Epithelial cell of esophagus (primary cell): Measurements from ENCODE around the gene KRT75.

Source experiments
- DNase-seq: peaks from one replicate; pipeline ENCODE4 v3.0.0; 2010; ENCODE audit warnings: low read depth
- H3K4me3 ChIP-seq: 2 replicates; pipeline ENCODE4 v1.5.1; 2011; ENCODE audit warnings: mild to moderate bottlenecking, low read length, control low read depth
- CTCF ChIP-seq: IDR thresholded peaks from 2 replicates; pipeline ENCODE4 v1.5.1; 2011; ENCODE audit warnings: low read depth, mild to moderate bottlenecking, low read length, control low read depth, inconsistent platforms; ENCODE audit not compliant: insufficient read depth; ENCODE audit errors: missing control alignments

KRT75 gene

DNA sequence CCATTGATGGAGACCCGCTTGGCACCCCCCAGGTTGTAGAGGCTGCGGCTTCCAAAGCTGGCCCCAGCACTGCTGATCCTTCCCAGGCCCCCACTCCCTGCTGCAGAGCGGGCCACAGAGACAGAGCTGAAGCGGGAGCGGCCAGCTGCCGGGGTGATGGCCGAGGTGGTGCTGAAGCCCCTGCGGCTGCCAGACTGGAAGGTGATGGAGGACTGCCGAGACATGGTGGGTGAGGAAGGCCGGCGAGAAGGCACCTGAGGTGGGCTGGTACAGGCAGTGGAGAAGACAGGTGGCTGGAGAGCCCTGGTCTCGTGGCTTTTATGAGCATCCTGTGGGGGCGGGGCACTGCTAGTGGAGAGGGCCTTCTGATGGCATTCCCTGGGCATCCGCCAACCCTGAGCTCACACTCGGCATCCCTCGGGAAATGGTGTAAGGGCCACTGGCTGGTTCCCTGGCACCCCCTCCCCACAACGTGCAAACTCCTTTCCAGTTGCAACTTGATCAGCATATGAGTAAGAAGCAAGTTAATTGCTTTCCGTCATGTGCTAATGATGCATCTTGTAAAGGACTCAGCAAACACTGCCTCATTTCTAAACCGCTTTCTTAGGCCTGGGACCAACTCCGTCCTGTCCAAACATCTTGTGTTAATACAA lies at the start of gene KRT75:
Gene KRT75, minus strand, starts transcription at position 291 of the 653 bp plus-strand sequence. Its CDS starts 67 bp downstream, at position 224.
- no peak for TF ChIP-seq CTCF
- H3K4me3 ChIP-seq = no peak within 1 kb of the TSS
- peak; percentile 94 for DNase-seq

DNA sequence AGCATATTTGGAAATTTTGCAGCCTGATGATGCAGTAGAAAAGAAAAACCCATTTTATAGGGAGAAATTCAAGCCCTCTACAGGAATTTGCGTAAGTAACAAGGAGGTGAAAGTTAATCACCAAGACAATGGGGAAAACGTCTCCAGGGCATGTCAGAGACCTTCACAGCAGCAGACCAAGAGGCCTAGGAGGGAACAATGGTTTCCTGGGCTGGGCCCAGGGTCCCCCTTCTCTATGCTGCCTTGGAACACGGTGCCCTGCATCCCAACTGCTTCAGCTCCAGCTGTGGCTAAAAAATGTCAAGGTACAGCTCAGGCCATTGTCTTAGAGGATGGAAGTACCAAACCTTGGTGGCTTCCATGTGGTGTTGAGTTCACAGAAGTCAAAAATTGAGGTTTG lies 45.9 kb upstream of the KRT75 start:
- no peak overlapping the region for H3K4me3 ChIP-seq
- no peak for DNase-seq
- TF ChIP-seq CTCF = no peak

DNA sequence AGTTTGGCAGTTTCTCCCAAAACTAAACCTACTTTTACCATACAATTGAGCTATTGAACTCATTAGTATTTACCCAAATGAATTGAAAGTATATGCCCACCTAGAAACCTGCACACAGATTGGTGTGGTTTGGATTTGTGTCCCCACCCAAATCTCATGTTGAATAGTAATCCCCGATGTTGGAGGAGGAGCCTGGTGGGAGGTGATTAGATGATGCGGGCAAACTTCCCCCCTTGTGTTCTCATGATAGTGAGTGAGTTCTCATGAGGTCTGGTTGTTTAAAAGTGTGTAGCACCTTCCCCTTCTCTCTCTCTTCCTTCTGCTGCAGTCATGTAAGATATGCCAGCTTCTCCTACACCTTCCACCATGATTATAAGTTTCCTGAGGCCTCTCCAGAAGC lies 43.5 kb upstream of the KRT75 start:
- H3K4me3 ChIP-seq = no peak overlapping the region
- TF ChIP-seq CTCF = no peak
- DNase-seq = no peak

DNA sequence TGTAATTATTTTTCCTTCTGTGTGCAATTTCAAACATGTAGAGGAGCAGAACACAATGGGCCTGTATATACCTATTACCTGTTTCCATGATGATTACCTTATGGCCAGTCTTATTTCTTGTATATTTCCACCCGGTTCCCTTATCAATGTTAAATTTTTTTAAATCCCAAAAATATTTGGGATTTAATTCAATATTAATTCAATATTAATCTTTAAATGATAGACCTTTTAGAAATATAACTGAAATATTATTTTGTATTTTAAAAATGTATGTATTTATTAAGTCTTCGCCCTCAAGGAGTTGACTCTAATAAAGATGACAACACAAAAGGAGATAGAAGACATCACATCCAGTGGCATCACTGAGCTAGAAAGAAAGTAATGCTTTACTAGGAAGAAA lies 40.0 kb upstream of the KRT75 start:
- no peak overlapping the region for H3K4me3 ChIP-seq
- DNase-seq = no peak
- TF ChIP-seq CTCF = no peak

- peak; percentile 95 for DNase-seq
- TF ChIP-seq CTCF = no peak
- H3K4me3 ChIP-seq = peak within 1 kb of the TSS; percentile 12
Observed at GRCh38 chr12:52473768-52474167, 39.6 kb upstream of the KRT75 start, which contains the start of gene KRT6C. Gene KRT6C (minus strand): TSS chr12:52473805. CDS start chr12:52473737, 68 bp downstream.

GRCh38 chr12:52469853-52470252 lies 35.7 kb upstream of the KRT75 start:
- no peak for TF ChIP-seq CTCF
- DNase-seq = no peak
- no peak overlapping the region for H3K4me3 ChIP-seq

GRCh38 chr12:52464897-52465296 lies 30.7 kb upstream of the KRT75 start:
- no peak for DNase-seq
- TF ChIP-seq CTCF = no peak
- H3K4me3 ChIP-seq = no peak overlapping the region
